Upper lobe of right lung (tissue), 1 donor: Measurements from ENCODE around the gene KCNN3. TPM values are rescaled to one million over a fixed set of nuclear protein-coding genes. Genes with fewer than 3 reads are reported as not detected.

Experiments
- ATAC-seq: fragments of 200-7000 bp; cut with Tn5 transposase; one replicate; pipeline ENCODE4 v1.9.1; 2020; ENCODE audit warnings: mild to moderate bottlenecking, moderate library complexity
- DNase-seq: peaks from one replicate; pipeline ENCODE4 v3.0.0-alpha.2; 2020
- H3K27ac ChIP-seq: fragments of 200-600 bp; one replicate; pipeline ENCODE4 v1.8.0; 2022
- H3K27me3 ChIP-seq: fragments of 200-600 bp; one replicate; pipeline ENCODE4 v1.8.0; 2022; ENCODE audit warnings: mild to moderate bottlenecking
- H3K36me3 ChIP-seq: fragments of 200-600 bp; one replicate; pipeline ENCODE4 v1.8.0; 2022
- H3K4me1 ChIP-seq: fragments of 200-600 bp; one replicate; pipeline ENCODE4 v1.8.0; 2022
- H3K4me3 ChIP-seq: fragments of 200-600 bp; one replicate; pipeline ENCODE4 v1.8.0; 2022; ENCODE audit warnings: mild to moderate bottlenecking
- H3K9me3 ChIP-seq: fragments of 200-600 bp; one replicate; pipeline ENCODE4 v1.8.0; 2022
- CTCF ChIP-seq: fragments of 200-600 bp; IDR thresholded peaks from one replicate; pipeline ENCODE4 v1.8.0; 2022; ENCODE audit warnings: antibody characterized with exemption
- intact Hi-C: fragments of 100-400 bp; cut with DNase I; formaldehyde crosslinking; loops from one replicate; pipeline ENCODE4 v1.11.0; 2022
- total RNA-seq: library from RNA; stranded (reverse); fragmentation: NEBNext Ultra II Directional; extraction: Animal tissue kit (Norgen Biotek cat#: 25700); gene quantifications from one replicate; pipeline ENCODE4 v1.2.1, GENCODE V29; 2021
- donor health status: DM: no; HTN: yes; CAD: no; lungs with severe emphysema.

KCNN3 gene
- total RNA-seq, 1 donor from 2014 or later: 7.6 TPM

GRCh38 chr1:154791292-154792166 lies 78.6 kb downstream of the KCNN3 start:
- Histone ChIP-seq H3K4me1 (no peaks in the 10 kb centered on the region), H3K4me3 (no peak overlapping the region), H3K27me3 (no peaks in the 10 kb centered on the region), H3K9me3 (no peaks in the 10 kb centered on the region), H3K27ac (no peak overlapping the region), H3K36me3 (no peaks in the 10 kb centered on the region)
- ATAC-seq (peak; percentile 36), DNase-seq (no peak)
- intact Hi-C loops: no loop called here
- TF ChIP-seq CTCF: no peak

- Histone ChIP-seq H3K36me3 (no peaks in the 10 kb centered on the region), H3K9me3 (no peaks in the 10 kb centered on the region), H3K27ac (no peak overlapping the region), H3K4me1 (no peaks in the 10 kb centered on the region), H3K27me3 (no peaks in the 10 kb centered on the region), H3K4me3 (no peak overlapping the region)
- TF ChIP-seq CTCF: no peak
- ATAC-seq (no peak), DNase-seq (no peak)
- intact Hi-C loops: no loop called here
Observed at GRCh38 chr1:154788886-154789285, 81.2 kb downstream of the KCNN3 start.

- no peaks in the 10 kb centered on the region for H3K4me1 ChIP-seq
- intact Hi-C loops: no loop called here
- no peak overlapping the region for H3K27ac ChIP-seq
- ATAC-seq (no peak), DNase-seq (peak; percentile 9)
- no peak overlapping the region for H3K4me3 ChIP-seq
- no peaks in the 10 kb centered on the region for H3K9me3 ChIP-seq
- no peaks in the 10 kb centered on the region for H3K36me3 ChIP-seq
- TF ChIP-seq CTCF: no peak
- H3K27me3 ChIP-seq: no peaks in the 10 kb centered on the region
Observed at GRCh38 chr1:154788110-154788870, 81.8 kb downstream of the KCNN3 start.

GRCh38 chr1:154786804-154787570 lies 83.1 kb downstream of the KCNN3 start:
- Histone ChIP-seq H3K4me3 (no peak overlapping the region), H3K27ac (no peak overlapping the region), H3K9me3 (no peaks in the 10 kb centered on the region), H3K27me3 (no peaks in the 10 kb centered on the region), H3K36me3 (no peaks in the 10 kb centered on the region), H3K4me1 (no peaks in the 10 kb centered on the region)
- TF ChIP-seq CTCF: no peak
- DNase-seq (no peak), ATAC-seq (no peak)
- intact Hi-C loops: no loop called here

- intact Hi-C loops: no loop called here
- peak; percentile 47 for ATAC-seq
- DNase-seq: no peak
- Histone ChIP-seq H3K27me3 (no peaks in the 10 kb centered on the region), H3K4me3 (no peak overlapping the region), H3K27ac (no peak overlapping the region), H3K4me1 (no peaks in the 10 kb centered on the region), H3K36me3 (no peaks in the 10 kb centered on the region), H3K9me3 (no peaks in the 10 kb centered on the region)
- no peak for TF ChIP-seq CTCF
Observed at GRCh38 chr1:154784924-154785531, 85.1 kb downstream of the KCNN3 start.
